HepG2 (cell line): ENCODE measurements around the gene ZNF23. TPM values are rescaled to one million over a fixed set of nuclear protein-coding genes. Genes with fewer than 3 reads are reported as not detected.

Experiments
- ATF1 ChIP-seq: IDR thresholded peaks from 2 replicates; pipeline ENCODE4 v1.6.1; 2016; ENCODE audit warnings: mild to moderate bottlenecking, control low read depth
- ATF7 ChIP-seq, 2 experiments: fragments of 450-650 bp in 1 of 2; sonication (generic) in 1 of 2; formaldehyde crosslinking in 1 of 2; IDR thresholded peaks; 2 replicates each; pipeline versions ENCODE4 v1.4.0 to v1.6.1; 2016 to 2020; ENCODE audit warnings: antibody characterized with exemption in 1 of 2, mild to moderate bottlenecking in 1 of 2, missing genetic modification reagents in 1 of 2
- BCL6 ChIP-seq: IDR thresholded peaks from 2 replicates; pipeline ENCODE4 v1.6.1; 2016; ENCODE audit warnings: missing genetic modification reagents, missing compliant biosample characterization
- DR1 ChIP-seq: sonication (generic); formaldehyde crosslinking; IDR thresholded peaks from 2 replicates; pipeline ENCODE4 v1.8.0; 2021; ENCODE audit warnings: mild to moderate bottlenecking, missing genetic modification reagents, inconsistent platforms
- ELF4 ChIP-seq: sonication (generic); formaldehyde crosslinking; IDR thresholded peaks from 2 replicates; pipeline ENCODE4 v1.5.0; 2020; ENCODE audit warnings: missing genetic modification reagents, mild to moderate bottlenecking, moderate library complexity, borderline replicate concordance
- ETV6 ChIP-seq: sonication (generic); formaldehyde crosslinking; conservative IDR thresholded peaks from 2 replicates; pipeline ENCODE4 v1.4.0; 2020; ENCODE audit warnings: missing genetic modification reagents
- MIER2 ChIP-seq: IDR thresholded peaks from 2 replicates; pipeline ENCODE4 v1.6.1; 2016; ENCODE audit warnings: missing biosample characterization, missing genetic modification reagents
- NCOA2 ChIP-seq: sonication (generic); formaldehyde crosslinking; IDR thresholded peaks from 2 replicates; pipeline ENCODE4 v1.8.0; 2022; ENCODE audit warnings: inconsistent platforms
- PRMT3 ChIP-seq: sonication (generic); formaldehyde crosslinking; IDR thresholded peaks from 2 replicates; pipeline ENCODE4 v1.8.1; 2022; ENCODE audit warnings: low read depth, mild to moderate bottlenecking, moderate library complexity, missing genetic modification reagents, borderline replicate concordance
- SRSF1 ChIP-seq: fragments of 200-400 bp; formaldehyde crosslinking; optimal IDR thresholded peaks from 2 replicates; pipeline ENCODE3; 2017; ENCODE audit warnings: mild to moderate bottlenecking, low read depth, low read length, moderate library complexity
- THYN1 ChIP-seq: sonication (generic); formaldehyde crosslinking; IDR thresholded peaks from 2 replicates; pipeline ENCODE4 v1.8.1; 2023; ENCODE audit warnings: low read depth, mild to moderate bottlenecking, moderate library complexity, missing genetic modification reagents, borderline replicate concordance
- ZBTB42 ChIP-seq: sonication (generic); formaldehyde crosslinking; IDR thresholded peaks from 2 replicates; pipeline ENCODE4 v1.5.0; 2020; ENCODE audit warnings: mild to moderate bottlenecking, missing genetic modification reagents
- ZNF292 ChIP-seq: sonication (generic); formaldehyde crosslinking; IDR thresholded peaks from 2 replicates; pipeline ENCODE4 v1.8.1; 2022; ENCODE audit warnings: mild to moderate bottlenecking, low read depth, missing genetic modification reagents, borderline replicate concordance
- ZNF30 ChIP-seq: sonication (generic); formaldehyde crosslinking; IDR thresholded peaks from 2 replicates; pipeline ENCODE4 v1.5.0; 2020; ENCODE audit warnings: mild to moderate bottlenecking, missing genetic modification reagents
- ZNF343 ChIP-seq: sonication (generic); formaldehyde crosslinking; IDR thresholded peaks from 2 replicates; pipeline ENCODE4 v1.4.0; 2020; ENCODE audit warnings: mild to moderate bottlenecking, missing genetic modification reagents
- ZNF382 ChIP-seq: sonication (generic); formaldehyde crosslinking; IDR thresholded peaks from 2 replicates; pipeline ENCODE4 v1.5.0; 2020; ENCODE audit warnings: missing genetic modification reagents, mild to moderate bottlenecking, borderline replicate concordance
- ZNF44 ChIP-seq: sonication (generic); formaldehyde crosslinking; IDR thresholded peaks from 2 replicates; pipeline ENCODE4 v1.5.1; 2020; ENCODE audit warnings: mild to moderate bottlenecking, missing genetic modification reagents
- ZNF451 ChIP-seq: sonication (generic); formaldehyde crosslinking; IDR thresholded peaks from 2 replicates; pipeline ENCODE4 v1.5.0; 2020; ENCODE audit warnings: mild to moderate bottlenecking, missing genetic modification reagents
- ZNF577 ChIP-seq: sonication (generic); formaldehyde crosslinking; IDR thresholded peaks from 2 replicates; pipeline ENCODE4 v1.4.0; 2020; ENCODE audit warnings: mild to moderate bottlenecking, low read depth, missing genetic modification reagents, borderline replicate concordance
- polyA plus RNA-seq, 8 experiments: library from polyadenylated mRNA; depleted of rRNA in 3 of 8; stranded (reverse) in 7 of 8; unstranded in 1 of 8; fragments of >200 nt; fragmentation: Illumina TruSeq in 4 of 8; extraction: Trizol in 4 of 8; gene quantifications; 2 replicates each; pipeline versions ENCODE4 v1.2.1 to v1.2.3, GENCODE V29; 2011 to 2016; ENCODE audit warnings: low read depth in 4 of 8, missing spikeins in 1 of 8, mixed read lengths in 1 of 8; ENCODE audit not compliant: insufficient read depth in 1 of 8
- total RNA-seq, 5 experiments: library from RNA; depleted of rRNA; stranded (reverse); fragments of >200 nt; fragmentation: Illumina TruSeq; extraction: Trizol; gene quantifications; 2 replicates each; pipeline ENCODE4 v1.2.3, GENCODE V29; 2016; ENCODE audit warnings: low read depth in 1 of 5
- TF ChIP-seq, protein P1 (sequence below): sonication (generic); formaldehyde crosslinking; IDR thresholded peaks from 2 replicates; pipeline ENCODE4 v1.9.0; 2021; ENCODE audit warnings: mild to moderate bottlenecking, missing genetic modification reagents
- TF ChIP-seq, protein P2 (sequence below): sonication (generic); formaldehyde crosslinking; IDR thresholded peaks from 2 replicates; pipeline ENCODE4 v1.4.0; 2020; ENCODE audit warnings: missing genetic modification reagents
- TF ChIP-seq, protein P3 (sequence below): sonication (generic); formaldehyde crosslinking; IDR thresholded peaks from 2 replicates; pipeline ENCODE4 v1.4.0; 2020; ENCODE audit warnings: missing genetic modification reagents; ENCODE audit errors: not compliant biosample characterization

The ZNF23 gene
- total and polyA plus RNA-seq, 2 of the 13 experiments (the other 11 are each of a cell fraction or from before 2014, with no cell fraction given), result 8.6 to 12.2 TPM

DNA sequence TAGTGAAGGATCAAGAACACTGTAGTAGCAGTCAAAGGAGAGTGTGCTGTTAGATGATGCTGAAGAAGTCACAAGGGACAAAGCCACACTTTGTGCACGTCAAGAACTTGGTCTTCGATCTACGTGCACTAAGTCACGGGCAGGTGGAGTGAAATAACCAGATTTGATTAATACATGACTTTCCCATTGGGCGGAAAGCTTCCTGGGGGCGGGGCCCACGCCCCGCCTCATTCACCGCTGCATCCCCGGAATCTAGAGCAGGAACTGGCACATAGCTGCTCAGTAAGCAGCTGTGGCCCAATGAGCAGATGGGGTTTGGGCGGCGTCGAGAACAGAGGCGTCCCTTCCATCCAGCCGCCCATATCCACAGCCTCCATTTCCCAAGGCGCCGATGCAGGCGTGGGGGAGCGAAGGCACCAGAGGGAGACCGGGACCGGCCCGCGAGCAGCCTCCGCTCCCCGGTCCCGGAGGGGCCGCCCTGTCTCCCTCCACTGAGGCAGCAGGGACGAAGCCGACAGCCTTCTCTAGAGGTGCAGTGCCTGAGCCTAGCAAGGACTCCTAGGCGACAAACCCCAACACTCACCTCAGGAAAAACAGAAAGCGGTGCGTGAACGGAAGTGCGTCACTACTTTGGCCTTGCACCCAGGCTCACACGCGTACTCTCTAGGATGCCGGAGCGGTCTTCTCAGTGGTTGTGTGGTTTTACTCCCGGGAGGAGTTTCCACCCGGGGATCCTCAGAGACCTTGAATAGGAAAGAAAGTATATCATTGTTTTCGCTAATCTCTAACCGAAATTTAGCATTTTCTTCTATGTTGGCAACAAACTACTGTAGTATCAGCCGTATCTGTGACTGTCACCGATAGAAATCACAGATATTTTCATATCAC is 22.2 kb upstream of the ZNF23 start (continued):
- TF ChIP-seq ATF7 (IDR thresholded peaks at IDR 0.05) (no peak), ATF7 (CRISPR knock-in tag; IDR thresholded peaks at IDR 0.05) (no peak), ETV6 (CRISPR knock-in tag) (peak; percentile 79), BCL6 (CRISPR knock-in tag) (peak; percentile 43; the same call in 1 of the 2 replicates), ZNF577 (CRISPR knock-in tag) (no peak), THYN1 (no peak), ZNF30 (CRISPR knock-in tag) (no peak), DR1 (CRISPR knock-in tag) (peak; percentile 32; the same call in 1 of the 2 replicates), ATF1 (CRISPR knock-in tag) (peak; percentile 97), ZNF451 (CRISPR knock-in tag) (0 out of 2 replicates have a peak, but pooled peaks have one; percentile 36), NCOA2 (CRISPR knock-in tag) (no peak; the same call in 1 of the 2 replicates), PRMT3 (peak; percentile 43; the same call in 1 of the 2 replicates), ZNF343 (CRISPR knock-in tag) (no peak), ZNF44 (CRISPR knock-in tag) (no peak; the same call in 1 of the 2 replicates), ZBTB42 (CRISPR knock-in tag) (no peak), SRSF1 (no peak), ZNF382 (CRISPR knock-in tag) (no peak), MIER2 (CRISPR knock-in tag) (peak; percentile 87), ELF4 (CRISPR knock-in tag) (peak; percentile 79; the same call in 1 of the 2 replicates), ZNF292 (CRISPR knock-in tag) (peak; percentile 75)
- TF ChIP-seq, protein P1, sequence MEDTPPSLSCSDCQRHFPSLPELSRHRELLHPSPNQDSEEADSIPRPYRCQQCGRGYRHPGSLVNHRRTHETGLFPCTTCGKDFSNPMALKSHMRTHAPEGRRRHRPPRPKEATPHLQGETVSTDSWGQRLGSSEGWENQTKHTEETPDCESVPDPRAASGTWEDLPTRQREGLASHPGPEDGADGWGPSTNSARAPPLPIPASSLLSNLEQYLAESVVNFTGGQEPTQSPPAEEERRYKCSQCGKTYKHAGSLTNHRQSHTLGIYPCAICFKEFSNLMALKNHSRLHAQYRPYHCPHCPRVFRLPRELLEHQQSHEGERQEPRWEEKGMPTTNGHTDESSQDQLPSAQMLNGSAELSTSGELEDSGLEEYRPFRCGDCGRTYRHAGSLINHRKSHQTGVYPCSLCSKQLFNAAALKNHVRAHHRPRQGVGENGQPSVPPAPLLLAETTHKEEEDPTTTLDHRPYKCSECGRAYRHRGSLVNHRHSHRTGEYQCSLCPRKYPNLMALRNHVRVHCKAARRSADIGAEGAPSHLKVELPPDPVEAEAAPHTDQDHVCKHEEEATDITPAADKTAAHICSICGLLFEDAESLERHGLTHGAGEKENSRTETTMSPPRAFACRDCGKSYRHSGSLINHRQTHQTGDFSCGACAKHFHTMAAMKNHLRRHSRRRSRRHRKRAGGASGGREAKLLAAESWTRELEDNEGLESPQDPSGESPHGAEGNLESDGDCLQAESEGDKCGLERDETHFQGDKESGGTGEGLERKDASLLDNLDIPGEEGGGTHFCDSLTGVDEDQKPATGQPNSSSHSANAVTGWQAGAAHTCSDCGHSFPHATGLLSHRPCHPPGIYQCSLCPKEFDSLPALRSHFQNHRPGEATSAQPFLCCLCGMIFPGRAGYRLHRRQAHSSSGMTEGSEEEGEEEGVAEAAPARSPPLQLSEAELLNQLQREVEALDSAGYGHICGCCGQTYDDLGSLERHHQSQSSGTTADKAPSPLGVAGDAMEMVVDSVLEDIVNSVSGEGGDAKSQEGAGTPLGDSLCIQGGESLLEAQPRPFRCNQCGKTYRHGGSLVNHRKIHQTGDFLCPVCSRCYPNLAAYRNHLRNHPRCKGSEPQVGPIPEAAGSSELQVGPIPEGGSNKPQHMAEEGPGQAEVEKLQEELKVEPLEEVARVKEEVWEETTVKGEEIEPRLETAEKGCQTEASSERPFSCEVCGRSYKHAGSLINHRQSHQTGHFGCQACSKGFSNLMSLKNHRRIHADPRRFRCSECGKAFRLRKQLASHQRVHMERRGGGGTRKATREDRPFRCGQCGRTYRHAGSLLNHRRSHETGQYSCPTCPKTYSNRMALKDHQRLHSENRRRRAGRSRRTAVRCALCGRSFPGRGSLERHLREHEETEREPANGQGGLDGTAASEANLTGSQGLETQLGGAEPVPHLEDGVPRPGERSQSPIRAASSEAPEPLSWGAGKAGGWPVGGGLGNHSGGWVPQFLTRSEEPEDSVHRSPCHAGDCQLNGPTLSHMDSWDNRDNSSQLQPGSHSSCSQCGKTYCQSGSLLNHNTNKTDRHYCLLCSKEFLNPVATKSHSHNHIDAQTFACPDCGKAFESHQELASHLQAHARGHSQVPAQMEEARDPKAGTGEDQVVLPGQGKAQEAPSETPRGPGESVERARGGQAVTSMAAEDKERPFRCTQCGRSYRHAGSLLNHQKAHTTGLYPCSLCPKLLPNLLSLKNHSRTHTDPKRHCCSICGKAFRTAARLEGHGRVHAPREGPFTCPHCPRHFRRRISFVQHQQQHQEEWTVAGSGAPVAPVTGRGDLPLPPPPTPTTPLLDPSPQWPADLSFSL, result no peak
- TF ChIP-seq, protein P2, sequence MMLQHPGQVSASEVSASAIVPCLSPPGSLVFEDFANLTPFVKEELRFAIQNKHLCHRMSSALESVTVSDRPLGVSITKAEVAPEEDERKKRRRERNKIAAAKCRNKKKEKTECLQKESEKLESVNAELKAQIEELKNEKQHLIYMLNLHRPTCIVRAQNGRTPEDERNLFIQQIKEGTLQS (CRISPR knock-in tag), result no peak; the same call in 1 of the 2 replicates
- TF ChIP-seq, protein P3, sequence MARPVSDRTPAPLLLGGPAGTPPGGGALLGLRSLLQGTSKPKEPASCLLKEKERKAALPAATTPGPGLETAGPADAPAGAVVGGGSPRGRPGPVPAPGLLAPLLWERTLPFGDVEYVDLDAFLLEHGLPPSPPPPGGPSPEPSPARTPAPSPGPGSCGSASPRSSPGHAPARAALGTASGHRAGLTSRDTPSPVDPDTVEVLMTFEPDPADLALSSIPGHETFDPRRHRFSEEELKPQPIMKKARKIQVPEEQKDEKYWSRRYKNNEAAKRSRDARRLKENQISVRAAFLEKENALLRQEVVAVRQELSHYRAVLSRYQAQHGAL (CRISPR knock-in tag), result no peak
